Breast epithelium (tissue), 3 donors: ENCODE data around the gene SH3GL3.

Experiments used
- POLR2A ChIP-seq: fragments of 450-650 bp; IDR thresholded peaks from one replicate; pipeline ENCODE4 v1.6.1; 2016; ENCODE audit warnings: antibody characterized with exemption, mild to moderate bottlenecking, moderate library complexity
- POLR2AphosphoS5 ChIP-seq, 3 donors: sonication (generic); formaldehyde crosslinking; IDR thresholded peaks; one replicate each; pipeline ENCODE4 v1.6.1; 2017; ENCODE audit warnings: antibody characterized with exemption in 3 of 3
- TF ChIP-seq, protein P1 (sequence below), 3 donors: fragments of 450-650 bp; IDR thresholded peaks; one replicate each; pipeline ENCODE4 v1.5.1; 2016 to 2017; ENCODE audit warnings: antibody characterized with exemption in 3 of 3, mild to moderate bottlenecking in 3 of 3, moderate library complexity in 3 of 3

DNA sequence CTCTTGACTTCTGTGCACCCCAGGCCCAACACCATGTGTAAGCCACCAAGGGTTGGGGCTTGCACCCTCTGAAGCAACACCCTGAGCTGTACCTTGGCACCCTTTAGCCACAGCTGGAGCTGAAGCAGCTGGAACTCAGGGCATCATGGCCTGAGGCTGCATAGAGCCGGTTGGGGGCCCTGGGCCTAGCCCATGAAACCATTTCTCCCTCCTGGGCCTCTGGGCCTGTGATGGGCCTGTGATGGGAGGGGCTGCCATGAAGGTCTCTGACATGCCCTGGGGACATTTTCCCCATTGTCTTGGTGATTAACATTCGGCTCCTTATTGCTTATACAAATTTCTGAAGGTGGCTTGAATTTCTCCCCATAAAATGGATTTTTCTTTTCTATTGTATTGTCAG lies 184.4 kb downstream of the SH3GL3 start:
- no peak for TF ChIP-seq POLR2A
- TF ChIP-seq, protein P1, sequence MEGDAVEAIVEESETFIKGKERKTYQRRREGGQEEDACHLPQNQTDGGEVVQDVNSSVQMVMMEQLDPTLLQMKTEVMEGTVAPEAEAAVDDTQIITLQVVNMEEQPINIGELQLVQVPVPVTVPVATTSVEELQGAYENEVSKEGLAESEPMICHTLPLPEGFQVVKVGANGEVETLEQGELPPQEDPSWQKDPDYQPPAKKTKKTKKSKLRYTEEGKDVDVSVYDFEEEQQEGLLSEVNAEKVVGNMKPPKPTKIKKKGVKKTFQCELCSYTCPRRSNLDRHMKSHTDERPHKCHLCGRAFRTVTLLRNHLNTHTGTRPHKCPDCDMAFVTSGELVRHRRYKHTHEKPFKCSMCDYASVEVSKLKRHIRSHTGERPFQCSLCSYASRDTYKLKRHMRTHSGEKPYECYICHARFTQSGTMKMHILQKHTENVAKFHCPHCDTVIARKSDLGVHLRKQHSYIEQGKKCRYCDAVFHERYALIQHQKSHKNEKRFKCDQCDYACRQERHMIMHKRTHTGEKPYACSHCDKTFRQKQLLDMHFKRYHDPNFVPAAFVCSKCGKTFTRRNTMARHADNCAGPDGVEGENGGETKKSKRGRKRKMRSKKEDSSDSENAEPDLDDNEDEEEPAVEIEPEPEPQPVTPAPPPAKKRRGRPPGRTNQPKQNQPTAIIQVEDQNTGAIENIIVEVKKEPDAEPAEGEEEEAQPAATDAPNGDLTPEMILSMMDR (IDR thresholded peaks at IDR 0.05): no peak
- TF ChIP-seq POLR2AphosphoS5 (IDR thresholded peaks at IDR 0.05): no peak
